AG09319 (cell line): ENCODE results near the gene GAD1.
A peak's percentile ranks its signal among the peaks of the same experiment; 100 is the strongest.

Experiments used
- DNase-seq: peaks from one replicate; pipeline ENCODE4 v3.0.0-alpha.2; 2010; ENCODE audit warnings: low read depth; ENCODE audit errors: extremely low read depth
- CTCF ChIP-seq: IDR thresholded peaks from 2 replicates; pipeline ENCODE4 v1.5.1; 2011; ENCODE audit warnings: low read depth, mild to moderate bottlenecking, inconsistent platforms, low read length, moderate library complexity

The GAD1 gene

GRCh38 chr2:170779304-170779703 is 37.4 kb upstream of the GAD1 start:
- no peak for TF ChIP-seq CTCF

GRCh38 chr2:170782673-170783072 is 34.0 kb upstream of the GAD1 start:
- DNase-seq, result no peak

More at GRCh38 chr2:170779304-170779703, 37.4 kb upstream of the GAD1 start:
- DNase-seq, result no peak

GRCh38 chr2:170783549-170783948 is 33.1 kb upstream of the GAD1 start:
- no peak for DNase-seq

More at GRCh38 chr2:170782673-170783072, 34.0 kb upstream of the GAD1 start:
- no peak for TF ChIP-seq CTCF

GRCh38 chr2:170798996-170799395 is 17.7 kb upstream of the GAD1 start:
- no peak for TF ChIP-seq CTCF
- no peak for DNase-seq

More at GRCh38 chr2:170783549-170783948, 33.1 kb upstream of the GAD1 start:
- no peak for TF ChIP-seq CTCF

- no peak for DNase-seq
- TF ChIP-seq CTCF, result no peak
Measured at GRCh38 chr2:170806548-170806947, 10.1 kb upstream of the GAD1 start.

- peak; percentile 57 for TF ChIP-seq CTCF
- DNase-seq, result peak; percentile 77
Measured at GRCh38 chr2:170812710-170813600, 3.7 kb upstream of the GAD1 start.
